HepG2 (cell line): ENCODE data around the gene STUB1. TPM values are rescaled to one million over a fixed set of nuclear protein-coding genes. Genes with fewer than 3 reads are reported as not detected.

Experiments
- EED ChIP-seq: sonication (generic); formaldehyde crosslinking; IDR thresholded peaks from 2 replicates; pipeline ENCODE4 v1.5.0; 2020; ENCODE audit warnings: mild to moderate bottlenecking, missing genetic modification reagents
- ETS1 ChIP-seq: sonication (generic); formaldehyde crosslinking; IDR thresholded peaks from 2 replicates; pipeline ENCODE4 v1.4.0; 2020; ENCODE audit warnings: missing genetic modification reagents
- HDAC2 ChIP-seq: sonication (generic); formaldehyde crosslinking; IDR thresholded peaks from 2 replicates; pipeline ENCODE4 v1.4.0; 2020; ENCODE audit warnings: missing genetic modification reagents
- KAT7 ChIP-seq: IDR thresholded peaks from 2 replicates; pipeline ENCODE4 v1.6.1; 2018; ENCODE audit warnings: borderline replicate concordance, missing compliant biosample characterization
- MED8 ChIP-seq: sonication (generic); formaldehyde crosslinking; IDR thresholded peaks from 2 replicates; pipeline ENCODE4 v1.8.1; 2023; ENCODE audit warnings: mild to moderate bottlenecking, missing genetic modification reagents; ENCODE audit not compliant: insufficient replicate concordance
- MXD3 ChIP-seq: IDR thresholded peaks from 2 replicates; pipeline ENCODE4 v1.6.1; 2016; ENCODE audit warnings: mild to moderate bottlenecking, missing biosample characterization, missing genetic modification reagents
- NR2F1 ChIP-seq, 2 experiments: fragments of 450-650 bp in 1 of 2; formaldehyde crosslinking in 1 of 2; IDR thresholded peaks; 2 replicates each; pipeline versions ENCODE4 v1.5.0 to v1.6.1; 2016 to 2020; ENCODE audit warnings: mild to moderate bottlenecking in 1 of 2, missing compliant biosample characterization in 1 of 2, missing genetic modification reagents in 1 of 2, moderate library complexity in 1 of 2
- RXRA ChIP-seq: sonication (generic); formaldehyde crosslinking; IDR thresholded peaks from 2 replicates; pipeline ENCODE4 v1.5.1; 2020; ENCODE audit warnings: missing genetic modification reagents
- SMC3 ChIP-seq: IDR thresholded peaks from 2 replicates; pipeline ENCODE4 v1.6.1; 2011; ENCODE audit warnings: low read length, improper control_type of control experiment
- SSRP1 ChIP-seq: IDR thresholded peaks from 2 replicates; pipeline ENCODE4 v1.6.1; 2016; ENCODE audit warnings: control low read depth
- STAG1 ChIP-seq: sonication (generic); formaldehyde crosslinking; IDR thresholded peaks from 2 replicates; pipeline ENCODE4 v1.4.0; 2020; ENCODE audit warnings: missing genetic modification reagents
- TARDBP ChIP-seq: sonication (generic); formaldehyde crosslinking; IDR thresholded peaks from 2 replicates; pipeline ENCODE4 v1.8.0; 2022; ENCODE audit warnings: mild to moderate bottlenecking, missing genetic modification reagents
- TRIM22 ChIP-seq: fragments of 450-650 bp; IDR thresholded peaks from 2 replicates; pipeline ENCODE4 v1.6.1; 2017
- U2AF1 ChIP-seq: fragments of 200-400 bp; formaldehyde crosslinking; optimal IDR thresholded peaks from 2 replicates; pipeline ENCODE3; 2017; ENCODE audit warnings: mild to moderate bottlenecking, low read depth, low read length
- USF2 ChIP-seq, 2 experiments: sonication (generic) in 1 of 2; formaldehyde crosslinking in 1 of 2; IDR thresholded peaks; 2 replicates each; pipeline versions ENCODE4 v1.5.1 to v1.6.1; 2011 to 2020; ENCODE audit warnings: borderline replicate concordance in 1 of 2, low read depth in 1 of 2, low read length in 1 of 2, mild to moderate bottlenecking in 1 of 2, missing genetic modification reagents in 1 of 2, moderate library complexity in 1 of 2
- YY1 ChIP-seq: IDR thresholded peaks from 2 replicates; pipeline ENCODE4 v1.6.1; 2011; ENCODE audit warnings: low read length, low read depth, moderate library complexity, mild to moderate bottlenecking; ENCODE audit not compliant: insufficient read depth, insufficient replicate concordance
- ZFX ChIP-seq: sonication (generic); formaldehyde crosslinking; IDR thresholded peaks from 2 replicates; pipeline ENCODE4 v1.4.0; 2020; ENCODE audit warnings: mild to moderate bottlenecking, low read depth, missing genetic modification reagents, moderate library complexity
- ZNF317 ChIP-seq: sonication (generic); formaldehyde crosslinking; IDR thresholded peaks from 2 replicates; pipeline ENCODE4 v1.5.0; 2020; ENCODE audit warnings: mild to moderate bottlenecking, missing genetic modification reagents
- ZNF460 ChIP-seq: sonication (generic); formaldehyde crosslinking; IDR thresholded peaks from 2 replicates; pipeline ENCODE4 v1.5.1; 2020; ENCODE audit warnings: missing genetic modification reagents, mild to moderate bottlenecking, borderline replicate concordance
- ZNF577 ChIP-seq: sonication (generic); formaldehyde crosslinking; IDR thresholded peaks from 2 replicates; pipeline ENCODE4 v1.4.0; 2020; ENCODE audit warnings: mild to moderate bottlenecking, low read depth, missing genetic modification reagents, borderline replicate concordance
- ZNF781 ChIP-seq: sonication (generic); formaldehyde crosslinking; IDR thresholded peaks from 2 replicates; pipeline ENCODE4 v1.5.1; 2020; ENCODE audit warnings: borderline replicate concordance, mild to moderate bottlenecking, missing genetic modification reagents; ENCODE audit errors: not compliant biosample characterization
- ZSCAN9 ChIP-seq: IDR thresholded peaks from 2 replicates; pipeline ENCODE4 v1.6.1; 2016; ENCODE audit warnings: borderline replicate concordance
- polyA plus RNA-seq, 8 experiments: library from polyadenylated mRNA; depleted of rRNA in 3 of 8; stranded (reverse) in 7 of 8; unstranded in 1 of 8; fragments of >200 nt; fragmentation: Illumina TruSeq in 4 of 8; extraction: Trizol in 4 of 8; gene quantifications; 2 replicates each; pipeline versions ENCODE4 v1.2.1 to v1.2.3, GENCODE V29; 2011 to 2016; ENCODE audit warnings: low read depth in 4 of 8, missing spikeins in 1 of 8, mixed read lengths in 1 of 8; ENCODE audit not compliant: insufficient read depth in 1 of 8
- total RNA-seq, 5 experiments: library from RNA; depleted of rRNA; stranded (reverse); fragments of >200 nt; fragmentation: Illumina TruSeq; extraction: Trizol; gene quantifications; 2 replicates each; pipeline ENCODE4 v1.2.3, GENCODE V29; 2016; ENCODE audit warnings: low read depth in 1 of 5

STUB1 gene
- total and polyA plus RNA-seq, 2 of the 13 experiments (the other 11 are each of a cell fraction or from before 2014, with no cell fraction given) = 52.9 to 78.2 TPM

GRCh38 chr16:641326-642188 lies 38.7 kb upstream of the STUB1 start, which contains the start of gene MCRIP2 (continued):
- TF ChIP-seq ETS1 (CRISPR knock-in tag) (peak; percentile 9; the same call in 1 of the 2 replicates), ZFX (CRISPR knock-in tag) (peak; percentile 79), HDAC2 (no peak; the same call in 1 of the 2 replicates), EED (no peak), SSRP1 (no peak), MED8 (CRISPR knock-in tag) (peak; percentile 82), ZNF317 (CRISPR knock-in tag) (0 out of 2 replicates have a peak, but pooled peaks have one; percentile 24), TRIM22 (no peak), USF2 (IDR thresholded peaks at IDR 0.05; ENCODE audit: low read depth, low read length) (no peak), USF2 (CRISPR knock-in tag; IDR thresholded peaks at IDR 0.05; ENCODE audit: borderline replicate concordance) (no peak), TARDBP (0 out of 2 replicates have a peak, but pooled peaks have one; percentile 29), STAG1 (CRISPR knock-in tag) (no peak), ZNF781 (CRISPR knock-in tag) (peak; percentile 52), ZNF577 (CRISPR knock-in tag) (no peak), NR2F1 (CRISPR knock-in tag; IDR thresholded peaks at IDR 0.05) (peak in 1 of 2 experiments; percentile 40; a peak in 1 of 4 replicates), U2AF1 (no peak), KAT7 (CRISPR knock-in tag) (no peak), MXD3 (no peak; the same call in 1 of the 2 replicates), YY1 (peak; percentile 90), SMC3 (no peak), ZNF460 (no peak), ZSCAN9 (CRISPR knock-in tag) (no peak; the same call in 1 of the 2 replicates), RXRA (CRISPR knock-in tag) (no peak)
